GM10847 (cell line): ENCODE measurements around the gene TRAK1.

Source experiments
- POLR2A ChIP-seq: IDR thresholded peaks from 2 replicates; pipeline ENCODE4 v1.6.1; 2011; ENCODE audit not compliant: insufficient read length; ENCODE audit errors: extremely low read depth

The TRAK1 gene

DNA sequence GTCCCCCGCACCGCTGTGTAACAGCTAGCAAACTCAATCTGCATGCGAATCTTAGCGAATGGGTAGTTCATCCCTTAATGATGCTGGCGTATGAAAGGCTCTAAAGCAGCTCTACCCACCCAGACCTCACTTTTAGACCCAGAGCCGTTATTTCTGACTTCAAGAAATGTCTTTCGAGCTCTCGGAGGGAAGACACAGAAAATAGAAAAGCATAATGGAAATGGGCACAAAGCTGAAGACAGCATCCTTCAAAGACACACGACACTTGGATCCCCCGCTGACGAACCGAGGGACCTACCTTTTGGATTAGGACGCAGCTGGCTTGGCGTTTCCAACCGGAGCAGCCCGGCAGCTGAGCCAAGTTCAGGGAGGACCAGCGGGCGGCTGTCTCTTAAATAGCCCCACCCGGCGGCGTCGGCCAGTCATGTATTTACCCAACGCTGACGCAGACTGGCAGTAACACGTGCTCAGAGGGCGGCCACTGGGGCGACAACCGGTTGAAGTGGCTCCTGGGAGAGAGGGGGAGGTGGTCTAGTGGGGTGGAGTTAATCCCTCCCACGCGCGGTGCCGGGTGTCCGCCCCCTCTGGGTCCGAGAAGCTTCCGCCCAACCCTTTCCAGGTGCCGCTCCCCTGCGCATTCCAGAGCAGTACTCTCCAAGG, 173.4 kb downstream of the TRAK1 start:
- TF ChIP-seq POLR2A = no peak

DNA sequence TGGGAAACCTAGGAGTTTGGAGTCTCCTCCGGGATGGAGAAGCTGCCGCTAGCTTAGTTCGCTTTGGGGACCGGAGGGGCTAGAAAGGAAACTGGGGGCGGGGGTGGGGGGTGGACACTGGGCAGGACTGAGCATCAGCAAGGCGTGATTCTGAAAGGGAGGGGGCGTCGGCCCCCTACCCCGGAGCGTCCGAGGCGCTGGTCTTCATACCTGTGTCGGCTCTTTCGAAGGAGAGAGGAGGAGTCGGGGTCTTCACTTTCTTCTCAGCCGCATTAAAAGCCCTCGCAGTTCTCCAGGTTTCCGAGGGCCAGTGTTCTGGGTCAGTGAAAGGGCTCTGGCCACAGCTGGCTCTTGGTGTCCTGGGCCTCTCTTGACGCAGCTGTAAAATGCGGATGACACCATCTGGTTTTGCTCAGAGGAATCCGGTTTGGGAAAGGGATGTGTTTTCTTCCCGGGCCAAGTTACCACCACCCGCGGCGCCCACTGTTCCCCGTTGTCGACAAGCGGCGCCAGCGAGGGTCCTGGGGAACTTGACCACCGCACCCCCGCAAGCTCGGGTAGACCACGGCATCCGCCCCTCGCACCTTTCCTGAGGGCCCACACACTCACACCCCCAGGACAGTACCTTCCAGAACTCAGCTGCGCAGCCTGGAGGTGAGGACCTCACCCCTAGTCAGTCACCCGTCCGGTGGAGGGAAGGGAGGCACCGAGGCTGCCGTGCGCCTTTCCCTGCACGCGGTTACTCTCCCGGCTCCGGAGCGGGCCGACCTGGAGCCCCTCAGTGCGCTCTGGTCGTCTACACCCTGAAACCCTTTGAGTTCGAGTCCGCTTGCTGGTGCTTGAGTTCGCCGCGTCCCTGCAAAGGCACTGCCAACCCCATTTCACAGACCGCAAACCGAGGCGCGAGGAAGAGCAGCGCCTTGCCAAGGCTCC, 174.2 kb downstream of the TRAK1 start:
- no peak for TF ChIP-seq POLR2A

DNA sequence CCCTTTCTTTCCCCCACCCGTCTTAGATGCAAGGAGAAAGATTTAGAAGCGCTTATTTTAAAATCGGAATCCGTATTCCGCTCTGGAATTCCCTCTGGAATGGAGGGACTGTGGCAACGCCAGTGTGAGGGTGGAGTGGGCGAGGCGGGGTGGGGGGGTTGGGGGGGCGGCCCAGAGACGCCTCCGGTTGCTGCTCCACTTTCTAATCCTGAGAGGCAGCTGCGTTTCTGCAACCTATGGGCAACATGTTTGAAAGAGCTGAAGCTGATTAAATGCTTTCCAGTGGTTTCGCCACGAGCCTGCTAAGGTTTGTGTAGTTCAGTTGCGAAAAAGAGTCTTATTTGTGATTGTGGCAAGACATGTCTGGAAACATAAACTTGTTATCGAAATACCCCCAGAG, 174.9 kb downstream of the TRAK1 start, which contains the start of gene CCK:
Gene CCK (minus strand): TSS at position 101 of the 400 bp plus-strand sequence. CDS start 2,555 bp downstream, outside the sequence.
- no peak for TF ChIP-seq POLR2A

GRCh38 chr3:42267878-42268277, 176.7 kb downstream of the TRAK1 start:
- no peak for TF ChIP-seq POLR2A

- TF ChIP-seq POLR2A = no peak
Observed at GRCh38 chr3:42269647-42270046, 178.5 kb downstream of the TRAK1 start.

GRCh38 chr3:42270561-42270960, 179.4 kb downstream of the TRAK1 start:
- TF ChIP-seq POLR2A = no peak

- TF ChIP-seq POLR2A = no peak
Observed at GRCh38 chr3:42271786-42272185, 180.6 kb downstream of the TRAK1 start.

GRCh38 chr3:42273361-42273760, 182.2 kb downstream of the TRAK1 start:
- TF ChIP-seq POLR2A = no peak

- TF ChIP-seq POLR2A = no peak
Observed at GRCh38 chr3:42274266-42274665, 183.1 kb downstream of the TRAK1 start.

DNA sequence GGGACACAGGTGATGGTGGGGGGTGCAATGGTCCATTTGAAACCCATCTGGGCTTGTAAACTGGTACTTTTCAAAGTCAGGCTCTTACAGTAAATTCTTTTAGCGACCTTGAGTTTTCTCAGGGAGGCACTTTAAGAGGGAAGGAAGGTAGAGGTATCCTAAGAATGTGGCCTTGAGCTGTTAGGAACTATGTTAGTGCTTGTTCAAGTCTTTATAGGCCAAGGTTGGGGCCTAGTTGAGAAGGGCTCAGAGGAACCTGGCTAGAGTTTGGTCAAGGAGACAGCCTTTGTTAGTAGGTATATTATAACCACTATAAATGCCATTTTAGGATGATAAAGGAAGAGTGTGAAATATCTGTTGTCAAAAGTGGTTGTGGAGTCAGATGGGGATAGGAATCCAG, 184.1 kb downstream of the TRAK1 start:
- no peak for TF ChIP-seq POLR2A
